ENCODE results near the gene CCNB2.

CCNB2 gene

DNA sequence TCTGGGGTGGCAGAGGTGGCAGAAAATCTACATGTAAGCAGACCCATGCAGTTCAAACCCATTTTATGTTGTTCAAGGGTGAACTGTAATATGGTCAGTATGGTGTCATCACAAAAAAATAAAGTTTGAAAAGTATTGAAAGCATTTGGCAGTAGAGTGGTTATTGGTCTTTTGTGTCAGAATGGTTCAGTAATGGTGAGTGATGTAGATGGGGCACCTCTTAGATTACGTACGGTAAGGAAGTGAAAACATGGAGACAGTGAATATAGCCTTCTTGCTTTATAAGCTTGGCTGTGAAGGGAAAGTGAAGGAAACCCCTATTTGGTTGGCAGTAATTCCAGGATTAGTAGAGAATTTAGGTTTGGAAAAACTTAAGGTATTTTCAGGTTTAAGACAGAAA, 17.2 kb upstream of the CCNB2 start:
- no peaks in the 10 kb centered on the region for H3K9me3 ChIP-seq (ENCODE audit: insufficient read depth, low read length)
- no peaks in the 10 kb centered on the region for H3K27me3 ChIP-seq (ENCODE audit: low read length)
- H3K27ac ChIP-seq (ENCODE audit: low read depth, low read length): no peak overlapping the region
- no peak overlapping the region for H2AFZ ChIP-seq (ENCODE audit: low read depth, low read length, severe bottlenecking)
- no peaks in the 10 kb centered on the region for H3F3A ChIP-seq (ENCODE audit: insufficient read depth)
- TF ChIP-seq EZH2phosphoT487 (conservative IDR thresholded peaks at IDR 0.05; ENCODE audit: low read length) (no peak), CTCF (IDR thresholded peaks at IDR 0.05; ENCODE audit: insufficient read depth, low read length, poor library complexity, severe bottlenecking) (no peak)
- H3K9ac ChIP-seq (ENCODE audit: low read length): no peak overlapping the region
- H3K4me3 ChIP-seq (ENCODE audit: insufficient read depth, low read length, poor library complexity, severe bottlenecking): no peak overlapping the region
- H3K4me2 ChIP-seq (ENCODE audit: low read depth, low read length, poor library complexity, severe bottlenecking): no peak overlapping the region
- no peaks in the 10 kb centered on the region for H3K79me2 ChIP-seq (ENCODE audit: insufficient read depth, low read length)
- peaks cover 33% of the 10 kb centered on the region; the same call in 1 of the 2 replicates for H3K36me3 ChIP-seq (ENCODE audit: low read length)
- no peaks in the 10 kb centered on the region for H3K9me2 ChIP-seq (replicated peaks; ENCODE audit: insufficient read depth, low read length)
- H4K20me1 ChIP-seq (ENCODE audit: low read depth, low read length): no peaks in the 10 kb centered on the region

- H3K9me2 ChIP-seq (replicated peaks; ENCODE audit: insufficient read depth, low read length): no peaks in the 10 kb centered on the region
- no peak overlapping the region for H3K27ac ChIP-seq (ENCODE audit: low read depth, low read length)
- H3K36me3 ChIP-seq (ENCODE audit: low read length): peaks cover 52% of the 10 kb centered on the region
- no peaks in the 10 kb centered on the region for H3K9me3 ChIP-seq (ENCODE audit: insufficient read depth, low read length)
- H3F3A ChIP-seq (ENCODE audit: insufficient read depth): peaks cover 3% of the 10 kb centered on the region; the same call in 1 of the 2 replicates
- H3K4me2 ChIP-seq (ENCODE audit: low read depth, low read length, poor library complexity, severe bottlenecking): no peak overlapping the region
- H2AFZ ChIP-seq (ENCODE audit: low read depth, low read length, severe bottlenecking): no peak overlapping the region
- TF ChIP-seq CTCF (IDR thresholded peaks at IDR 0.05; ENCODE audit: insufficient read depth, low read length, poor library complexity, severe bottlenecking): no peak
- no peak for TF ChIP-seq EZH2phosphoT487 (conservative IDR thresholded peaks at IDR 0.05; ENCODE audit: low read length)
- no peak overlapping the region for H3K4me3 ChIP-seq (ENCODE audit: insufficient read depth, low read length, poor library complexity, severe bottlenecking)
- no peaks in the 10 kb centered on the region for H3K27me3 ChIP-seq (ENCODE audit: low read length)
- no peaks in the 10 kb centered on the region for H4K20me1 ChIP-seq (ENCODE audit: low read depth, low read length)
- no peak overlapping the region for H3K9ac ChIP-seq (ENCODE audit: low read length)
- H3K79me2 ChIP-seq (ENCODE audit: insufficient read depth, low read length): no peaks in the 10 kb centered on the region
Observed at GRCh38 chr15:59094077-59094476, 10.9 kb upstream of the CCNB2 start.

- no peaks in the 10 kb centered on the region for H3K27me3 ChIP-seq (ENCODE audit: low read length)
- no peaks in the 10 kb centered on the region for H3K9me2 ChIP-seq (replicated peaks; ENCODE audit: insufficient read depth, low read length)
- TF ChIP-seq EZH2phosphoT487 (conservative IDR thresholded peaks at IDR 0.05; ENCODE audit: low read length) (no peak), CTCF (IDR thresholded peaks at IDR 0.05; ENCODE audit: insufficient read depth, low read length, poor library complexity, severe bottlenecking) (no peak)
- no peak overlapping the region for H3K4me2 ChIP-seq (ENCODE audit: low read depth, low read length, poor library complexity, severe bottlenecking)
- peaks cover 42% of the 10 kb centered on the region for H3K36me3 ChIP-seq (ENCODE audit: low read length)
- peaks cover 3% of the 10 kb centered on the region; the same call in 1 of the 2 replicates for H3F3A ChIP-seq (ENCODE audit: insufficient read depth)
- H2AFZ ChIP-seq (ENCODE audit: low read depth, low read length, severe bottlenecking): no peak overlapping the region
- no peaks in the 10 kb centered on the region for H3K9me3 ChIP-seq (ENCODE audit: insufficient read depth, low read length)
- H3K27ac ChIP-seq (ENCODE audit: low read depth, low read length): no peak overlapping the region
- H4K20me1 ChIP-seq (ENCODE audit: low read depth, low read length): no peaks in the 10 kb centered on the region
- no peak overlapping the region for H3K4me3 ChIP-seq (ENCODE audit: insufficient read depth, low read length, poor library complexity, severe bottlenecking)
- no peak overlapping the region for H3K9ac ChIP-seq (ENCODE audit: low read length)
- H3K79me2 ChIP-seq (ENCODE audit: insufficient read depth, low read length): no peaks in the 10 kb centered on the region
Observed at GRCh38 chr15:59096429-59096828, 8.5 kb upstream of the CCNB2 start.
